Measurements from ENCODE around the gene TXNL4B.
"Not testable (repeated sequence)": the region's sequence is repeated elsewhere in the genome, so short reads cannot be mapped to it uniquely, and the experiment has no call there.

The TXNL4B gene

GRCh38 chr16:72111657-72112451, 18.4 kb upstream of the TXNL4B start:
- DNase-seq: no peak

DNA sequence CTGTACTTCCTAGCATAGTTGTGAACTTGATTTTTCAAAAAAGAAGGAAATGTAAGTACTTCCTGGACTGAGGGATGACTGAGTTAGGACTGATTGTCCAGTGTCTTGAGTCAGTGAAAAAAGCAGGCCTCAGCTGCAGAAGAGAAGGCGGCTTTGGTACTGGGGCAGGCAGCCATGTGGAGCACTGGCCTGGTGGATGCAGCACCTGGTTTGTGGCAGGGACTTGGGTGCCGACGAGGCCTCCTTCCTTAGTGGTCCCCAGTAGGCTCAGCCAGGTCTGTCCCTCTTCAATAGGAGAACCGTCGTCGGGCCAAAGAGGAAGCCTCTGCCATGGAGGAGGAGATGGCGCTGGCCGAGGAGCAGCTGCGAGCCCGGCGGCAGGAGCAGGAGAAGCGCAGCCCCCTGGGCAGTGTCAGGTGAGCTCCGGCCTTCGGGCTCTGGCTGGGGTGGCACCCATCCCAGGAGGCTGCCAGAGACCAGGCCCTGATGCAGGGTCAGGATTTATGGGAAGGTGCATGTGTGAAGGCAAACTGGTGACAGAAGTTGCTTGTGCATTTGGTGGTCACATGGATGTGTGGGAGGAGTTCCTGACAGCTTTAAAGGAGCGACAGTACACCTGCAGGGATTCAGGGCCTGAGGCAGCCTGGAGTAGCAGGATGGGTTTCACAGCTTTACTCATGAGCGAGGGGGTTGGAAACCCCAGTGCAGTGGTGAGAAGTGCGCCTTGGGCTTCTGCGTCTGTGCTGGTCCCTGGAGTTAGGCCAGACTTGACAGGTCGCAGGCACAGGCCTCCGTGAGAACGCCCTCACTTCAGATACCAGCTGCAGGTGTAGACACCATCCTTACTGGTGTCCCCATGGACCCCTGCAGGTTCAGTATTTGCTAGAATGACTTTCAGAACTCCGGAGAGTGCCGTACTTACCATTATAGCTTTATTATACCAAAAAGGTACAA, 17.5 kb upstream of the TXNL4B start:
- no peak for DNase-seq

GRCh38 chr16:72109966-72110530, 16.6 kb upstream of the TXNL4B start:
- no peak for DNase-seq

DNA sequence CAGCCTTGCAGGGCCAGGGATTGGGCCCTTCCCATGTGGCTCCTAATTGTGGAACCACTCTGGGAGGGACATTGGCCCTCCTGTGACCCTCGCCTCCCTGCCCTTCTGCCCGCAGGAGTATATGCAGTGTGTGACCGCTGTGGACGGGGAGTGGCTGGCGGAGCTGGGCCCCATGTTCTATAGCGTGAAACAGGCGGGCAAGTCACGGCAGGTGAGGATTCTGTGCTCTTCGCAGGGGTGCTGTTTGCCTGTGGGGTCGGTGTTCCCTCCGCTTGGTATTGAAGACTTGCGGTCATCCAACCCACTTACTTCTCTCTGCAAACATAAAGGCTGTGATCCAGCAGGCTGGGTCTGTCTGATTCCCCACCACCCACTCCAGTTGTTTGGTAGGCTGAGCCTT, 15.9 kb upstream of the TXNL4B start:
- no peak for DNase-seq

DNA sequence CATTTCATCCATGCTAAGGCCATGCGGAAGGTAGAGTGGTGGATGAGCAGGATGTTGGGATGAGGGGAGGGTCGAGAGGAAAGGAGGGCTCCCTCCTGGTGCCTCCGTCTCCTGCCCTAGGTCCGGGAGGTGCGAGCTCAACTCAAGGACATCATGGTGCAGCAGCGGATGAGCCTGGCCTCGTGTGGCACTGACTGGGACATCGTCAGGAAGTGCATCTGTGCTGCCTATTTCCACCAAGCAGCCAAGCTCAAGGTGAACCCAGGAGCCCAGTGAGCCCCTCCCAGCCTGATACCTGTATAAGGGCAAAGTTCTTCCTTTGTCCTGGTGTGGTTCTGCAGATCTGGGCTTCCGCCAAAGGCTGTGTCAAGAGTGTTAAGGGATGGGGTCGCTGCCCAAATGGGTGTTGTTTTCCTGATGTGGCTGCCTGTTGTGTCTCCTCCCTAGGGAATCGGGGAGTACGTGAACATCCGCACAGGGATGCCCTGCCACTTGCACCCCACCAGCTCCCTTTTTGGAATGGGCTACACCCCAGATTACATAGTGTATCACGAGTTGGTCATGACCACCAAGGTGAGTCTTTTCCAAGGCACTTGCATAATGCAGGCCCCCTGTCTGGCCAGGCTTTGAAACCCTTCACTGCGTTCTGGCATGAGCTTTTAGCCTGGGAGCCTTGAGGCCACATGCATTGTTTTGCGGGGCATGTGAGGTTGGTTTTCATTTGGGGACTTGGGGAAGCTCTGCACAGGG, 15.1 kb upstream of the TXNL4B start:
- DNase-seq: no peak

GRCh38 chr16:72107371-72107770, 14.0 kb upstream of the TXNL4B start:
- no peak for DNase-seq

GRCh38 chr16:72105978-72106377, 12.6 kb upstream of the TXNL4B start:
- DNase-seq: no peak

DNA sequence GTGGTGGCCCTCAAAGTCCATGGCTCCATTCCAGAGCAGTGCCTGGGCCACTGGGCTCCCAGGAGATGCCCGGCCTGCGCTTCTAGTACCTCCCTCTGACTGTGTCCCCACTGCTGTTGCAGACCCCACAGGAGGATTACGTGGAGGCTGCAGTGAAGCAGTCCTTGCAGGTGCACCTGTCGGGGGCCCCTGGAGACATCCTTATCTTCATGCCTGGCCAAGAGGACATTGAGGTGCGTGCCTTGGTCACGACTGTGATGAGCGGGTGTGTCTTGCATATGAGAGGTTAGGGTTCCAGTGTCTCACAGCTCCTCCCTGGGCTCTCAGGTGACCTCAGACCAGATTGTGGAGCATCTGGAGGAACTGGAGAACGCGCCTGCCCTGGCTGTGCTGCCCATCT, 11.5 kb upstream of the TXNL4B start:
- DNase-seq: no peak

- no peak for DNase-seq
These were observed 7.8 kb upstream of the TXNL4B start for GRCh38 chr16:72101195-72101594.

DNA sequence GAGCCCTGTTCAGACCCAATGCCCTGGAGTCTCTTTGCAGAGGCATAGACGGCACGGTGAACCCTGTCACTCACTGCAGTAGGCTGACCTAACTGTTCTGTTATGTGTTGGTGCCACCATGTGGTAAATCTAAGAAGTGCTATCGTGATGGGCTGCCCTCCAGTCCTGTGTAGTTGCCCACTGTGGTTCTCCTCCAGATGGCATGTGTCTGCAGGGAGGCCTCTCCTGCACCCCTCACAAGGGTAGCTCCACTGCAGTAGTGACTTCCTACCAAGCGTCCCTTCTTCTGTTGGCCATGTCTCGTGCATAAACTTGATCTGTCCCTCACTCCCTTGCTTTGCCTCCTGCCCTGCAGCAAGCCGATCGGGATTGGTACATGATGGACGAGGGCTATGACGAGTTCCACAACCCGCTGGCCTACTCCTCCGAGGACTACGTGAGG, 6.0 kb upstream of the TXNL4B start:
- peak; percentile 63 for DNase-seq

DNA sequence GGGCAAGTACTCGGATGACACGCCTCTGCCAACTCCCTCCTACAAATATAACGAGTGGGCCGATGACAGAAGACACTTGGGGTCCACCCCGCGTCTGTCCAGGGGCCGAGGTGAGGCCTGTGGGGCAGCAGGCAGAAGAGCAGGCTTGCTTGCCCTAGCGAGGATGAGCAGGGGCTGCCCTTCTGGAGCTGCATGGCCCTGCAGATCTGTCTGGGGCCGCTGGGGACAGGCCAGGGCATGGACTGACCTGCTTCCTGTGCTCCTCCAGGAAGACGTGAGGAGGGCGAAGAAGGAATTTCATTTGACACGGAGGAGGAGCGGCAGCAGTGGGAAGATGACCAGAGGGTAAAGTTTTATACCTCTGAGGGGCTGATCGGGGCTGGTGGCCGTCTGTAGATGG, 5.5 kb upstream of the TXNL4B start:
- no peak for DNase-seq

DNA sequence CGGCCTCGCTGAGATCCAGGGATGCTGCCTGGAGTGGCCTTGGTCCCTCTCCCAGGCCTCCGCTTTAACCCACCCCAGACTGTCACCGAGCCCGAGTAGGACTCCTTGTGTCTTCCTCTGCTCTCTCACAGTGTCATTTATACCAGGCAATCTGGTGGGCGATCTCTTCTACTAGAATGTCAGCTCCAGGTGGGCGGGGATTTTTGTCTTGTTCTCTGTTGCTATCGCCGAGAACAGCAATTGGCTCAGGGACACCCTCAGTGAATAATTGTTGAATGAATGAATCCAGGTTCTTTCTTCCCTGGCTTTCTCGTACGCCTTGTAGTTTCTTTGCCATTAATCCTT, 818 bp upstream of the TXNL4B start:
- peak; percentile 18 for DNase-seq

DNA sequence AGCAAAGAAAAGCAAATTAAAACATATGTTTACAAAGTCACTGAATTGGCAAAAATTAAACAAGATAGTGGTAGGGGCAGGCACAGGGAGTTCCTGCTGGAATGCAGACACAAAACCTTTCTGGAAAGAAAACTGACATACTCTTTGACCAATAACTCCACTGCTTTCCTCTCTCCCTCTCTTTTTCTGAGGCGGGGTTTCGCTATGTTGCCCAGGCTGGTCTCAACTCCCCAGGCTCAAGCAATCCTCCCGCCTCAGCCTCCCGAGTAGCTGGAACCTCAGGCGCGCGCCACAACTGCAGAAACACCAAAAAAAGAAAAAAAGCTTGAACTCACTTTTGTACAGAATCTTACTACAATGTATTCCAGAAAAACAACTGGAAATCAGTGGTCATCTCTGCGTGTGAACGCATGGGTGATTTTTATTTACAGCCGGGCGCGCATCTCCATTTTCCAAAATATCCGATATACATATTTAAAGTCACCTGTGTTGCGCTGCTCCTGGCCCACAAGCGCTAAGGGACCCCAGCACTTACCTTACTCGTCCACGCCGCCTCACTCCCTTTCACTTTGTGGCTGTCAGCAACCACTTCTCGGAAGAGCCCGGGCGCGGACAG, 480 bp downstream of the TXNL4B start:
- peak; percentile 34 for DNase-seq

- no peak for DNase-seq
These were observed 2.2 kb downstream of the TXNL4B start for GRCh38 chr16:72091217-72091616.

- no peak for DNase-seq
These were observed 8.4 kb downstream of the TXNL4B start for GRCh38 chr16:72085002-72085401.

DNA sequence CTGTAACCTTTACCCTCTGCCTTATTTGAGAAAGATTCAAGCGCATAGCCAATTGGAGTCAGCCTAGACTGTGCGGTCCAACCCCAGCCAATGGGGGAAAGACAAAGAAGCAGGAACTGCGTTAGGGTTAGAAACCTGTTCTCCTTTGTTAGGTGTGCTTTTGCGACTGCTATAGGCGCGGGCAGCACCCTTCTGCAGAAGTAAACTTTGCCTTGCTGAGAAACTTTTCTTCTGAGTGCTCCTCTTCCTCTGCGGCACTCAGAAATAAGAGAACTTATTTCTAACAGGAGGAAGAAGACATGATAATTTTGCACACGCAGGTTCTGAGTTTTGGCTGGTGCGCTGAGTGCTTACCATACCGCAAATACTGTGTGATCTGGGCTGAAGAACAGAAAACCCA, 9.0 kb downstream of the TXNL4B start:
- no peak for DNase-seq

GRCh38 chr16:72083778-72084404, 9.5 kb downstream of the TXNL4B start:
- DNase-seq: no peak

GRCh38 chr16:72076991-72077706, 16.3 kb downstream of the TXNL4B start:
- DNase-seq: not testable (repeated sequence)

GRCh38 chr16:72075067-72075466, 18.4 kb downstream of the TXNL4B start:
- not testable (repeated sequence) for DNase-seq

DNA sequence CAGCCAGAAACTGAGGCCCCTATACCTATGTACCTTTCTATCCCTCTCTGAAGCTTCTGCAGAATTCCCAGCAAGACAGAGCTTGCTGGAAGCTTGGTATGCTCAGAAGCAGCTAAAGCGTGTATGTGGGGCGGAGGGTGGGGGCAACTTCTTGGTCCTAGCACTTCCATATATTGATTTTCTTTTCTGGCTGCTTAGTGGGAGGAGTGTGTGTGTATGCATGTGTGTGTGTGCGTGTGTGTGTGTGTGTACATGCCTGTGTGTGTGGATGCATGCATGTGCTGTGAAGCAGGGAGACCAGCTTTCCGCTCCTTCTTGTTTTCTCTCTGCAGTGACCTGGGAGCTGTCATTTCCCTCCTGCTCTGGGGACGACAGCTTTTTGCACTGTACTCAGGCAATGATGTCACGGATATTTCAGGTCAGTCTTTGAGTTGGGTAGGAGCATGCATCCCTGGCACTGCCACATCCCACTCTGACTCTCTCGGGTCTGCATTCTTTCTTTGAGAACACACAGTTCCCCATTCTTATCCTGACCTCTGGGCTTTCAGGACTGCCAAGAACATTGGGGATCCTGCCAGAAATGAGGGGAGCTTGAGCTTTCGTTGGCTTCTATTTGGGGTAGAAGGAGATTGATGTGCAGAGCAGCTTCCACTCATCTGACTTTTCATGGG, 19.7 kb downstream of the TXNL4B start:
- DNase-seq: no peak

Data from activated CD4-positive, alpha-beta T cell treated with anti-CD3 and anti-CD28 coated beads, Interleukin-10, Interleukin-2, amounts not matched to agents 100 ng/mL and 50 ng/mL, durations not matched to agents 16 hours and 8 hours (primary cell).